PFSK-1 (cell line): ENCODE measurements around the gene DPEP1.

ENCODE experiments used
- POLR2AphosphoS5 ChIP-seq: IDR thresholded peaks from 2 replicates; pipeline ENCODE4 v1.6.1; 2012; ENCODE audit warnings: low read depth, mild to moderate bottlenecking, control low read depth, low read length, moderate library complexity
- REST ChIP-seq, 2 experiments: IDR thresholded peaks; 2 replicates each; pipeline versions ENCODE4 v1.6.1 to v1.8.0; 2011 to 2012; ENCODE audit warnings: low read depth in 2 of 2, low read length in 2 of 2, control low read depth in 1 of 2, inconsistent platforms in 1 of 2, mild to moderate bottlenecking in 1 of 2, moderate library complexity in 1 of 2; ENCODE audit not compliant: insufficient read depth in 1 of 2
- SIN3A ChIP-seq: IDR thresholded peaks from 2 replicates; pipeline ENCODE4 v1.6.1; 2012; ENCODE audit warnings: mild to moderate bottlenecking, low read length, moderate library complexity, borderline replicate concordance; ENCODE audit not compliant: insufficient read depth
- TAF1 ChIP-seq: IDR thresholded peaks from 2 replicates; pipeline ENCODE4 v1.6.1; 2012; ENCODE audit warnings: low read length, control low read depth, borderline replicate concordance; ENCODE audit not compliant: insufficient read depth

- peak; percentile 25 for TF ChIP-seq POLR2AphosphoS5
- no peak for TF ChIP-seq TAF1
- TF ChIP-seq REST (IDR thresholded peaks at IDR 0.05; ENCODE audit: insufficient read depth in 1 of 2, low read depth in 2 of 2, low read length in 2 of 2): no peak
- no peak; the same call in 1 of the 2 replicates for TF ChIP-seq SIN3A
These were observed 47.7 kb upstream of the DPEP1 start for GRCh38 chr16:89565506-89566372.
